ENCODE measurements around the gene TRERF1.

The TRERF1 gene

DNA sequence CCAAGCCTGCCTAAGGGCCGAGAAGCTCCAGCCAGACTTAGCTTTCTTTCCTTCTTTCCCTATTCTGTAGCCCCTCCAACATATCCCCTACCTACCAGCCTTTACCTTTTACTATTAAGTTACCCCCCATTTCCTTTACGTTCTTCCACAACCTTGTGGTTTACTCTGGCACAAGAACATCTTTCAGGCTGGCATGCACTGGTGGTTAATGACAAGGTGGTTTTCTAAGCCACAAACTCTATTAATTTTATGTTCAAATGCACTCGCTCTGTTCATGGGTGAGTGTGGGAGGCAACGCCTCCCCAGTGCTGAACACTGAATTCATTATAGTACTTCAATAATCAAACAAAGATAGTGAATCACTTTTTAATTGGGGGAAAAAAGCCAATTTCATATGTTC, 64.4 kb downstream of the TRERF1 start:
- in situ Hi-C loops (cut with HindIII; ENCODE audit: low sequenced_read_pairs), result no loop called here
- no peak for DNase-seq (ENCODE audit: low read depth)
- H3K4me3 ChIP-seq (ENCODE audit: low read depth, low read length), result no peak overlapping the region
- TF ChIP-seq, protein P1, sequence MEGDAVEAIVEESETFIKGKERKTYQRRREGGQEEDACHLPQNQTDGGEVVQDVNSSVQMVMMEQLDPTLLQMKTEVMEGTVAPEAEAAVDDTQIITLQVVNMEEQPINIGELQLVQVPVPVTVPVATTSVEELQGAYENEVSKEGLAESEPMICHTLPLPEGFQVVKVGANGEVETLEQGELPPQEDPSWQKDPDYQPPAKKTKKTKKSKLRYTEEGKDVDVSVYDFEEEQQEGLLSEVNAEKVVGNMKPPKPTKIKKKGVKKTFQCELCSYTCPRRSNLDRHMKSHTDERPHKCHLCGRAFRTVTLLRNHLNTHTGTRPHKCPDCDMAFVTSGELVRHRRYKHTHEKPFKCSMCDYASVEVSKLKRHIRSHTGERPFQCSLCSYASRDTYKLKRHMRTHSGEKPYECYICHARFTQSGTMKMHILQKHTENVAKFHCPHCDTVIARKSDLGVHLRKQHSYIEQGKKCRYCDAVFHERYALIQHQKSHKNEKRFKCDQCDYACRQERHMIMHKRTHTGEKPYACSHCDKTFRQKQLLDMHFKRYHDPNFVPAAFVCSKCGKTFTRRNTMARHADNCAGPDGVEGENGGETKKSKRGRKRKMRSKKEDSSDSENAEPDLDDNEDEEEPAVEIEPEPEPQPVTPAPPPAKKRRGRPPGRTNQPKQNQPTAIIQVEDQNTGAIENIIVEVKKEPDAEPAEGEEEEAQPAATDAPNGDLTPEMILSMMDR (IDR thresholded peaks at IDR 0.05; ENCODE audit: low read depth, low read length, missing control alignments), result no peak

- no peak for DNase-seq (ENCODE audit: low read depth)
- in situ Hi-C loops (cut with HindIII; ENCODE audit: low sequenced_read_pairs), result no loop called here
- H3K4me3 ChIP-seq (ENCODE audit: low read depth, low read length), result no peak overlapping the region
- TF ChIP-seq, protein P1 (IDR thresholded peaks at IDR 0.05; ENCODE audit: low read depth, low read length, missing control alignments), result no peak
Observed at GRCh38 chr6:42385339-42385738, 66.4 kb downstream of the TRERF1 start.

- no peak for DNase-seq (ENCODE audit: low read depth)
- in situ Hi-C loops (cut with HindIII; ENCODE audit: low sequenced_read_pairs), result no loop called here
- no peak overlapping the region for H3K4me3 ChIP-seq (ENCODE audit: low read depth, low read length)
- TF ChIP-seq, protein P1 (IDR thresholded peaks at IDR 0.05; ENCODE audit: low read depth, low read length, missing control alignments), result no peak
Observed at GRCh38 chr6:42383421-42384205, 68.1 kb downstream of the TRERF1 start.

GRCh38 chr6:42381850-42382249, 69.9 kb downstream of the TRERF1 start:
- no peak for DNase-seq (ENCODE audit: low read depth)
- TF ChIP-seq, protein P1 (IDR thresholded peaks at IDR 0.05; ENCODE audit: low read depth, low read length, missing control alignments), result no peak
- no peak overlapping the region for H3K4me3 ChIP-seq (ENCODE audit: low read depth, low read length)
- in situ Hi-C loops (cut with HindIII; ENCODE audit: low sequenced_read_pairs), result no loop called here

GRCh38 chr6:42380228-42380979, 71.3 kb downstream of the TRERF1 start:
- in situ Hi-C loops (cut with HindIII; ENCODE audit: low sequenced_read_pairs), result no loop called here
- H3K4me3 ChIP-seq (ENCODE audit: low read depth, low read length), result no peak overlapping the region
- DNase-seq (ENCODE audit: low read depth), result no peak
- TF ChIP-seq, protein P1 (IDR thresholded peaks at IDR 0.05; ENCODE audit: low read depth, low read length, missing control alignments), result no peak

GRCh38 chr6:42378536-42378935, 73.2 kb downstream of the TRERF1 start:
- H3K4me3 ChIP-seq (ENCODE audit: low read depth, low read length), result no peak overlapping the region
- no peak for DNase-seq (ENCODE audit: low read depth)
- in situ Hi-C loops (cut with HindIII; ENCODE audit: low sequenced_read_pairs), result no loop called here
- TF ChIP-seq, protein P1 (IDR thresholded peaks at IDR 0.05; ENCODE audit: low read depth, low read length, missing control alignments), result no peak
